Heart left ventricle (tissue), 16 donors: ENCODE results near the gene RIN3. TPM values are rescaled to one million over a fixed set of nuclear protein-coding genes. Genes with fewer than 3 reads are reported as not detected.

Experiments used
- ATAC-seq, 4 donors: fragments of 200-7000 bp; cut with Tn5 transposase; one replicate each; pipeline ENCODE4 v1.9.1; 2020 to 2022; ENCODE audit warnings: moderate library complexity in 4 of 4, mild to moderate bottlenecking in 3 of 4, moderate number of reproducible peaks in 1 of 4
- DNase-seq, 5 donors: peaks; one replicate each; pipeline ENCODE4 v3.0.0-alpha.2; 2020
- H3K27ac ChIP-seq, 12 donors: fragments of 200-600 bp; sonication (generic) in 4 of 12; one replicate each; pipeline versions ENCODE4 v1.5.0 to v1.8.0; 2016 to 2022; ENCODE audit warnings: mild to moderate bottlenecking in 2 of 12
- H3K27me3 ChIP-seq, 9 donors: fragments of 200-600 bp; sonication (generic) in 2 of 9; one replicate each; pipeline versions ENCODE4 v1.5.1 to v1.8.0; 2016 to 2022; ENCODE audit warnings: mild to moderate bottlenecking in 3 of 9
- H3K36me3 ChIP-seq, 9 donors: fragments of 200-600 bp; sonication (generic) in 2 of 9; one replicate each; pipeline versions ENCODE4 v1.5.0 to v1.8.0; 2018 to 2022; ENCODE audit warnings: mild to moderate bottlenecking in 2 of 9
- H3K4me1 ChIP-seq, 12 donors: fragments of 200-600 bp; sonication (generic) in 4 of 12; one replicate each; pipeline versions ENCODE4 v1.5.0 to v1.8.0; 2016 to 2022; ENCODE audit warnings: mild to moderate bottlenecking in 3 of 12
- H3K4me3 ChIP-seq, 12 donors: fragments of 200-600 bp; sonication (generic) in 4 of 12; one replicate each; pipeline versions ENCODE4 v1.5.0 to v1.8.0; 2017 to 2022; ENCODE audit warnings: mild to moderate bottlenecking in 9 of 12, moderate library complexity in 4 of 12
- H3K9me3 ChIP-seq, 12 donors: fragments of 200-600 bp; sonication (generic) in 4 of 12; one replicate each; pipeline versions ENCODE4 v1.5.0 to v1.8.0; 2016 to 2022; ENCODE audit warnings: mild to moderate bottlenecking in 1 of 12
- POLR2A ChIP-seq, 2 donors: fragments of 450-650 bp; IDR thresholded peaks; one replicate each; pipeline ENCODE4 v1.6.1; 2017; ENCODE audit warnings: antibody characterized with exemption in 2 of 2, mild to moderate bottlenecking in 2 of 2, moderate library complexity in 2 of 2
- WGBS, 4 donors: extraction: QIAGEN DNeasy Blood & Tissue Kit in 2 of 4; methylation state at CpG; one replicate each; pipeline versions ENCODE4 v1.1.5 to v1.1.7; 2013 to 2018; 5-methylcytosine and 5-hydroxymethylcytosine counted together
- intact Hi-C, 10 donors: fragments of 100-400 bp; cut with DNase I; formaldehyde crosslinking; loops; one replicate each; pipeline versions ENCODE4 v1.11.1 to v1.14.2; 2022
- polyA plus RNA-seq, 2 donors: library from polyadenylated mRNA; stranded (reverse); fragments of 200-250 nt; gene quantifications; one replicate each; pipeline ENCODE4 v1.2.3, GENCODE V29; 2013
- total RNA-seq, 9 donors: library from RNA; depleted of rRNA in 2 of 9; stranded (reverse); fragments of >200 nt in 2 of 9; fragmentation: NEBNext Ultra II Directional in 3 of 9; extraction: Animal tissue kit (Norgen Biotek cat#: 25700) in 3 of 9; gene quantifications; one replicate each; pipeline versions ENCODE4 v1.1.0 to v1.2.4, GENCODE V29; 2016 to 2023
- TF ChIP-seq, protein P1 (sequence below), 12 donors: fragments of 200-600 bp; sonication (generic) in 4 of 12; IDR thresholded peaks; one replicate each; pipeline versions ENCODE4 v1.5.0 to v1.8.0; 2018 to 2022; ENCODE audit warnings: antibody characterized with exemption in 12 of 12, mild to moderate bottlenecking in 5 of 12
- donor health status: ischemic (EF 13 %, LVEDD 7.1; RV severe dilation, severe dysfunction).
- donor health status: healthy with polysubstance abuse.
- donor health status: DM: no; HTN: yes; CAD: no.
- donor health status: DM: no; HTN: no; CAD: no.
- donor health status: ischemic (EF 25% LVEDD 6.9; RV normal size, moderate dysfunction).
- donor health status: ischemic (EF 25% LVEDD 5.7; RV mildly dilated, moderate dysfunction).
- donor health status: healthy.
- donor health status: DM: yes; HTN: yes; CAD: no.
- donor health status: ischemic (EF 35%, LVEDD 5.7; RV mildly dilated, moderate dysfunction).
- donor health status: nonischemic (EF 11% LVEDD 7.7; RV severe dilation, severe dysfunction).
- donor health status: DM: yes; HTN: yes; CAD: no.
- donor health status: PGD.
- donor health status: ischemic (EF 29% LVEDD 5.4; RV normal size, mild dysfunction).
- donor health status: nonischemic (EF 23%, LVEDD 6.1; RV moderate dilation, normal function).

The RIN3 gene
- total and polyA plus RNA-seq, 11 donors, result 8.6 to 37.0 (median 12.7) TPM

DNA sequence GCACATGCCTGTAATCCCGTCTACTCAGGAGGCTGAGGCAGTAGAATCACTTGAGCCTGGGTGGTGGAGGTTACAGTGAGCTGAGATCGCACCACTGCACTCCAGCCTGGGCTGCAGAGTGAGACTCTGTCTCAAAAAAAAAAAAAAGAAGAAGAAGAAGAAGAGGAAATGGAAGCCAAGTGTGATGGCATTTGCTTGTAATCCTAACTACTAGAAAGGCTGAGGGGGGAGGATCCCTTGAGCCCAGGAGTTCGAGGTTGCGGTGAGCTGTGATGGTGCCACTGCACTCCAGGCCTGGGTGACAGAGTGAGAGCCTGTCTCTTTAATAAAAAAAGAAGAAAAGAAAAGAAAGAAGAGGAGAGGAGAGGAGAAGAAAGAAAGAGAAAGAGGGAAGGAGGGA, 182.8 kb downstream of the RIN3 start:
- no peaks in the 10 kb centered on the region for H3K9me3 ChIP-seq
- peaks cover 5 to 43% (median 16%) of the 10 kb centered on the region in 12 donors for H3K4me1 ChIP-seq
- no peak overlapping the region for H3K27ac ChIP-seq
- ATAC-seq, result no peak
- H3K27me3 ChIP-seq, result no peaks in the 10 kb centered on the region
- TF ChIP-seq POLR2A (IDR thresholded peaks at IDR 0.05), result no peak
- TF ChIP-seq, protein P1, sequence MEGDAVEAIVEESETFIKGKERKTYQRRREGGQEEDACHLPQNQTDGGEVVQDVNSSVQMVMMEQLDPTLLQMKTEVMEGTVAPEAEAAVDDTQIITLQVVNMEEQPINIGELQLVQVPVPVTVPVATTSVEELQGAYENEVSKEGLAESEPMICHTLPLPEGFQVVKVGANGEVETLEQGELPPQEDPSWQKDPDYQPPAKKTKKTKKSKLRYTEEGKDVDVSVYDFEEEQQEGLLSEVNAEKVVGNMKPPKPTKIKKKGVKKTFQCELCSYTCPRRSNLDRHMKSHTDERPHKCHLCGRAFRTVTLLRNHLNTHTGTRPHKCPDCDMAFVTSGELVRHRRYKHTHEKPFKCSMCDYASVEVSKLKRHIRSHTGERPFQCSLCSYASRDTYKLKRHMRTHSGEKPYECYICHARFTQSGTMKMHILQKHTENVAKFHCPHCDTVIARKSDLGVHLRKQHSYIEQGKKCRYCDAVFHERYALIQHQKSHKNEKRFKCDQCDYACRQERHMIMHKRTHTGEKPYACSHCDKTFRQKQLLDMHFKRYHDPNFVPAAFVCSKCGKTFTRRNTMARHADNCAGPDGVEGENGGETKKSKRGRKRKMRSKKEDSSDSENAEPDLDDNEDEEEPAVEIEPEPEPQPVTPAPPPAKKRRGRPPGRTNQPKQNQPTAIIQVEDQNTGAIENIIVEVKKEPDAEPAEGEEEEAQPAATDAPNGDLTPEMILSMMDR (IDR thresholded peaks at IDR 0.05), result no peak
- WGBS, 4 donors, result 77 to 87% (median 87%) methylated on average over 4 of the region's 4 CpGs
- no peak overlapping the region for H3K4me3 ChIP-seq
- intact Hi-C loops, result no loop called here
- DNase-seq, result no peak
- no peaks in the 10 kb centered on the region for H3K36me3 ChIP-seq

DNA sequence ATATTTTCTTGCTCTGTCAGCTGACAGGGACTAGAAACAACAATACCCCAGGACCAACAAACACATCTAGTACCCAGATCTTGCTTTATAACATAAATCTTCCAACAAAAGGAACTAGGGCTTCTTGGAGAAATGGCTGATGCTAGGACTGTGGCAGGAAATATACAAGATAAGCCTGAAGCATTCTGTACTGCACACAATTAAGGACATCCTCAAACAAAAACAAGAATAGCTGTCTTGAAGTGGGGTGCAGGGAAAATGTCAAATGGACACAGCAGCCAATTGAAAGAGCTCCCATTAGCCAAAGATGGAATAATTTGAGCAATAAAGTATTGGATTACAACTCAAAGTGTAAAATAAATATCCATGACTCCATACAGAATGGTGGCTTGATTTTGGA, 184.8 kb downstream of the RIN3 start:
- H3K4me1 ChIP-seq, result peaks cover 0 to 35% (median 2%) of the 10 kb centered on the region in 12 donors
- no peak overlapping the region for H3K4me3 ChIP-seq
- intact Hi-C loops, result no loop called here
- no peaks in the 10 kb centered on the region for H3K27me3 ChIP-seq
- H3K27ac ChIP-seq, result no peak overlapping the region
- DNase-seq, result no peak
- H3K36me3 ChIP-seq, result peaks cover 0 to 4% (median 3%) of the 10 kb centered on the region in 9 donors
- H3K9me3 ChIP-seq, result no peaks in the 10 kb centered on the region
- TF ChIP-seq POLR2A (IDR thresholded peaks at IDR 0.05), result no peak
- TF ChIP-seq, protein P1 (IDR thresholded peaks at IDR 0.05), result no peak
- ATAC-seq, result no peak

DNA sequence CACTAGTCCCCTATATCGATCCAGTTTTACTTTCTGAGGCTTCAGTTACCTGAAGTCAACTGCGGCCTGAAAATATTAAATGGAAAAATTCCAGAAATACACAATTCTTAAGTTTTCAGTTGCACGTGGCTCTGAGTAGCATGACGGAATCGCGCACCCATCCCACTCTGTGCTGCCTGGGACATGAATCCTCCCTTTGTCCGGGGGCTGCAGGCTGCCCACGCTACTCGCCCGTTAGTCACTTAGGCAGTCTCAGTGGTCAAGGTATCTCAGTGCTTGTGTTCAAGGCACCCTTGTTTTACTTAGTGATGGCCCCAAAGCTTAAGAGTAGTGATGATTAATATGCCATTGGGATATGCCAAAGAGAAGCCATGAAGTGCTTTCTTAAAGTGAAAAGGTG, 188.2 kb downstream of the RIN3 start:
- Histone ChIP-seq H3K27ac (peak overlapping the region in 1 of 12 donors; percentile 61), H3K9me3 (no peaks in the 10 kb centered on the region), H3K4me1 (peaks cover 0 to 40% (median 0%) of the 10 kb centered on the region in 12 donors), H3K36me3 (peaks cover 0 to 37% (median 34%) of the 10 kb centered on the region in 9 donors), H3K27me3 (no peaks in the 10 kb centered on the region), H3K4me3 (no peak overlapping the region)
- no peak for DNase-seq
- TF ChIP-seq POLR2A (IDR thresholded peaks at IDR 0.05), result no peak
- TF ChIP-seq, protein P1 (IDR thresholded peaks at IDR 0.05), result no peak
- intact Hi-C loops, result no loop called here
- 93 to 95% (median 93%) methylated on average over 10 of the region's 10 CpGs for WGBS, 4 donors
- ATAC-seq, result no peak

DNA sequence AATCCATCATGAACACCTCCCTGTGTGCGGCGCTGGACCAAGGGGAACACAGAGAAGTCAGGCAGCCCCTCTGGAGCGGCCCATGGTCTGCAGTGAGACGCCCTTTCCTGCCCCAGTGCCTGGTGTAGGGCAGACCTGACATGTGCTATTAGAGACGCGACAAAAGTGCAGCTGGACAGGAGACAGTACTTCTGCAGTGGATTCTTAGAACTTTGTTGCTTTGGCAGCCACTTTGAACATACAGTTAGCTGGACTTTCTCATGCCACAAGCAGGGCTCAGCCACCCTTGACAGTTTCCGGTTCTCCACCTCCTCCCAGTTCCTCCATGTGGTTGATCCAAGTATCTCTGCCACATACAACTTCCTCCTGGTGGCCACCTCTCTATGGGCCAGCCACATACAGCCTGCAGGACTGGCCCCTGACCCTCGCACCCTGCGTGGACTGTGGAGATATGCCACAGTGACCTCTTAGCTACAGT, 188.9 kb downstream of the RIN3 start:
- WGBS, 4 donors, result 84 to 88% (median 86%) methylated on average over 9 of the region's 9 CpGs
- Histone ChIP-seq H3K4me3 (no peak overlapping the region), H3K27me3 (no peaks in the 10 kb centered on the region), H3K27ac (peak overlapping the region in 1 of 12 donors; percentile 61), H3K36me3 (peaks cover 0 to 44% (median 41%) of the 10 kb centered on the region in 9 donors), H3K4me1 (peaks cover 0 to 35% (median 0%) of the 10 kb centered on the region in 12 donors), H3K9me3 (no peaks in the 10 kb centered on the region)
- TF ChIP-seq, protein P1 (IDR thresholded peaks at IDR 0.05), result no peak
- TF ChIP-seq POLR2A (IDR thresholded peaks at IDR 0.05), result no peak
- intact Hi-C loops, result no loop called here
- no peak for DNase-seq
- peak in 3 of 4 donors; percentile 38 to 66 (median 64) for ATAC-seq
